Vagina (tissue), 2 donors: ENCODE results near the gene ATP5F1D. TPM values are rescaled to one million over a fixed set of nuclear protein-coding genes. Genes with fewer than 3 reads are reported as not detected.
"Not testable (repeated sequence)": the region's sequence is repeated elsewhere in the genome, so short reads cannot be mapped to it uniquely, and the experiment has no call there.

Experiments
- DNase-seq, 2 donors: peaks; one replicate each; pipeline ENCODE4 v3.0.0-alpha.2; 2017; ENCODE audit errors: extremely low spot score in 2 of 2
- H3K27ac ChIP-seq: fragments of 200-600 bp; sonication (generic); one replicate; pipeline ENCODE4 v1.5.1; 2019
- H3K27me3 ChIP-seq: fragments of 200-600 bp; sonication (generic); one replicate; pipeline ENCODE4 v1.5.1; 2019
- H3K36me3 ChIP-seq, 2 donors: fragments of 200-600 bp; sonication (generic); one replicate each; pipeline ENCODE4 v1.5.1; 2017 to 2019
- H3K4me1 ChIP-seq: fragments of 200-600 bp; sonication (generic); one replicate; pipeline ENCODE4 v1.5.1; 2019
- H3K4me3 ChIP-seq, 2 donors: fragments of 200-600 bp; sonication (generic); 1 replicate in 1 of 2; 2 replicates in 1 of 2; pipeline ENCODE4 v1.5.1; 2016 to 2019
- H3K9me3 ChIP-seq: fragments of 200-600 bp; sonication (generic); one replicate; pipeline ENCODE4 v1.5.1; 2019
- CTCF ChIP-seq, 3 experiments: fragments of 450-650 bp in 2 of 3; fragments of 200-600 bp in 1 of 3; sonication (generic) in 1 of 3; IDR thresholded peaks; one replicate each; pipeline ENCODE4 v1.5.1; 2017 to 2019; ENCODE audit warnings: antibody characterized with exemption in 3 of 3, mild to moderate bottlenecking in 2 of 3, moderate library complexity in 2 of 3
- POLR2A ChIP-seq, 2 donors: fragments of 450-650 bp; IDR thresholded peaks; one replicate each; pipeline ENCODE4 v1.6.1; 2017; ENCODE audit warnings: antibody characterized with exemption in 2 of 2, mild to moderate bottlenecking in 2 of 2, moderate library complexity in 2 of 2
- POLR2AphosphoS5 ChIP-seq, 2 donors: sonication (generic); formaldehyde crosslinking; IDR thresholded peaks; one replicate each; pipeline ENCODE4 v1.9.0; 2017; ENCODE audit warnings: antibody characterized with exemption in 2 of 2, mild to moderate bottlenecking in 2 of 2, low read depth in 1 of 2; ENCODE audit not compliant: insufficient read depth in 1 of 2
- intact Hi-C: fragments of 100-400 bp; cut with DNase I; formaldehyde crosslinking; loops from one replicate; pipeline ENCODE4 v1.15.1; 2023
- total RNA-seq: library from RNA; depleted of rRNA; stranded (reverse); fragments of >200 nt; gene quantifications from one replicate; pipeline ENCODE4 v1.2.3, GENCODE V29; 2016

Gene ATP5F1D
- total RNA-seq = 154 TPM

- Histone ChIP-seq H3K36me3 (no peaks in the 10 kb centered on the region), H3K27ac (peak within 1 kb of the TSS; percentile 97), H3K4me1 (peaks cover 75% of the 10 kb centered on the region), H3K4me3 (peak within 1 kb of the TSS; percentile 70 to 90), H3K9me3 (no peaks in the 10 kb centered on the region), H3K27me3 (no peaks in the 10 kb centered on the region)
- intact Hi-C loops = loop anchor here (5.0 to 10.0 kb wide), 2 partner anchors 129 to 317 kb away; partner anchors contain the start of gene ARID3A
- DNase-seq = no peak
- TF ChIP-seq CTCF (IDR thresholded peaks at IDR 0.05) = no peak
- TF ChIP-seq POLR2A (IDR thresholded peaks at IDR 0.05) = peak in 1 of 2 donors; percentile 81
- TF ChIP-seq POLR2AphosphoS5 (IDR thresholded peaks at IDR 0.05; ENCODE audit: insufficient read depth in 1 of 2, low read depth in 1 of 2) = peak; percentile 81 to 93
These were observed at the start of gene ATP5F1D for GRCh38 chr19:1241417-1242095. ATP5F1D (plus strand) TSS chr19:1241751; CDS start chr19:1241851, 100 bp downstream.

DNA sequence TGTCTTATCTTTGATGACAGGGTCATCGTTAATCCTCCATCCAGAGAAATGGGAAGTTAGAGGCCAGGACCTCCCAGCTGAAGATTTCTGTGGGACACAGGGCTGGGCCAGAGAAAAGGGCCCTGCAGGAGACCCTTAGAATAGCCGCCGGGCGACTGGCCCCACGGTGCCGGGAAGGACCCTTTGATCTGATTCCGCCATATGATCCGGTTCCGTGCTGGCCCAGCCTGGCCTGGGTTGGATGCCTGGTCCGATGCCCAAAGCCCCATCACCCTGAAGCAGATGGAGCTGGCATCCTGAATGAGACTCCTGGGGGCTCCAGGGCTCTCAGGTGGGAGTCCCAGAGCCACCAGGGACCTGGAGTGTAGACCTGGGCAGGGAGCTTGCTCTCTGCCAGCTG lies 42.0 kb upstream of the ATP5F1D start:
- no peaks in the 10 kb centered on the region for H3K27me3 ChIP-seq
- no peak overlapping the region for H3K27ac ChIP-seq
- no peak for DNase-seq
- H3K36me3 ChIP-seq = no peaks in the 10 kb centered on the region
- intact Hi-C loops = no loop called here
- TF ChIP-seq POLR2A (IDR thresholded peaks at IDR 0.05) = no peak
- no peak for TF ChIP-seq CTCF (IDR thresholded peaks at IDR 0.05)
- no peak for TF ChIP-seq POLR2AphosphoS5 (IDR thresholded peaks at IDR 0.05; ENCODE audit: insufficient read depth in 1 of 2, low read depth in 1 of 2)
- no peak overlapping the region for H3K4me3 ChIP-seq
- H3K9me3 ChIP-seq = no peaks in the 10 kb centered on the region
- H3K4me1 ChIP-seq = no peaks in the 10 kb centered on the region

GRCh38 chr19:1200614-1201013 lies 40.9 kb upstream of the ATP5F1D start:
- H3K9me3 ChIP-seq, H3K27me3 ChIP-seq, DNase-seq, H3K4me1 ChIP-seq, H3K36me3 ChIP-seq, H3K27ac ChIP-seq, H3K4me3 ChIP-seq, intact Hi-C loops: not testable (repeated sequence)

GRCh38 chr19:1205114-1206099 lies 36.1 kb upstream of the ATP5F1D start, which contains the start of gene STK11:
STK11 (plus strand) TSS chr19:1205778; CDS start chr19:1206914, 1,136 bp downstream.
- Histone ChIP-seq H3K9me3 (no peaks in the 10 kb centered on the region), H3K27me3 (no peaks in the 10 kb centered on the region), H3K36me3 (no peaks in the 10 kb centered on the region), H3K4me1 (peaks cover 48% of the 10 kb centered on the region), H3K27ac (peak within 1 kb of the TSS; percentile 90), H3K4me3 (peak within 1 kb of the TSS; percentile 72 to 74)
- peak in 1 of 2 donors; percentile 97 for DNase-seq
- intact Hi-C loops = no loop called here
- TF ChIP-seq POLR2AphosphoS5 (IDR thresholded peaks at IDR 0.05; ENCODE audit: insufficient read depth in 1 of 2, low read depth in 1 of 2) (peak; percentile 42 to 79), CTCF (IDR thresholded peaks at IDR 0.05) (no peak), POLR2A (IDR thresholded peaks at IDR 0.05) (peak in 1 of 2 donors; percentile 74)

DNA sequence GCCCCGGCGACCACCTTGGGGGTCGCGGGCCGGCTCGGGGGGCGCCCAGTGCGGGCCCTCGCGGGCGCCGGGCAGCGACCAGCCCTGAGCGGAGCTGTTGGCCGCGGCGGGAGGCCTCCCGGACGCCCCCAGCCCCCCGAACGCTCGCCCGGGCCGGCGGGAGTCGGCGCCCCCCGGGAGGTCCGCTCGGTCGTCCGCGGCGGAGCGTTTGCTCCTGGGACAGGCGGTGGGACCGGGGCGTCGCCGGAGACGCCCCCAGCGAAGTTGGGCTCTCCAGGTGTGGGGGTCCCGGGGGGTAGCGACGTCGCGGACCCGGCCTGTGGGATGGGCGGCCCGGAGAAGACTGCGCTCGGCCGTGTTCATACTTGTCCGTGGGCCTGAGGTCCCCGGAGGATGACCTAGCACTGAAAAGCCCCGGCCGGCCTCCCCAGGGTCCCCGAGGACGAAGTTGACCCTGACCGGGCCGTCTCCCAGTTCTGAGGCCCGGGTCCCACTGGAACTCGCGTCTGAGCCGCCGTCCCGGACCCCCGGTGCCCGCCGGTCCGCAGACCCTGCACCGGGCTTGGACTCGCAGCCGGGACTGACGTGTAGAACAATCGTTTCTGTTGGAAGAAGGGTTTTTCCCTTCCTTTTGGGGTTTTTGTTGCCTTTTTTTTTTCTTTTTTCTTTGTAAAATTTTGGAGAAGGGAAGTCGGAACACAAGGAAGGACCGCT lies 35.2 kb upstream of the ATP5F1D start:
- peaks cover 54% of the 10 kb centered on the region for H3K4me1 ChIP-seq
- DNase-seq = no peak
- H3K4me3 ChIP-seq = peak overlapping the region; percentile 72 to 74
- no peaks in the 10 kb centered on the region for H3K36me3 ChIP-seq
- intact Hi-C loops = no loop called here
- TF ChIP-seq CTCF (IDR thresholded peaks at IDR 0.05) (no peak), POLR2AphosphoS5 (IDR thresholded peaks at IDR 0.05; ENCODE audit: insufficient read depth in 1 of 2, low read depth in 1 of 2) (no peak), POLR2A (IDR thresholded peaks at IDR 0.05) (no peak)
- H3K27me3 ChIP-seq = no peaks in the 10 kb centered on the region
- no peaks in the 10 kb centered on the region for H3K9me3 ChIP-seq
- H3K27ac ChIP-seq = peak overlapping the region; percentile 79
